Neural progenitor cell (in vitro differentiated cells): ENCODE results near the gene STEAP3.

Experiments
- EZH2 ChIP-seq: fragments of 200-600 bp; sonication (generic); IDR thresholded peaks from 2 replicates; pipeline ENCODE4 v1.6.1; 2017; ENCODE audit warnings: antibody characterized with exemption, mild to moderate bottlenecking, moderate library complexity
- TF ChIP-seq, protein P1 (sequence below): fragments of 200-600 bp; sonication (generic); IDR thresholded peaks from 2 replicates; pipeline ENCODE4 v1.5.1; 2017; ENCODE audit warnings: antibody characterized with exemption, mild to moderate bottlenecking

- TF ChIP-seq, protein P1, sequence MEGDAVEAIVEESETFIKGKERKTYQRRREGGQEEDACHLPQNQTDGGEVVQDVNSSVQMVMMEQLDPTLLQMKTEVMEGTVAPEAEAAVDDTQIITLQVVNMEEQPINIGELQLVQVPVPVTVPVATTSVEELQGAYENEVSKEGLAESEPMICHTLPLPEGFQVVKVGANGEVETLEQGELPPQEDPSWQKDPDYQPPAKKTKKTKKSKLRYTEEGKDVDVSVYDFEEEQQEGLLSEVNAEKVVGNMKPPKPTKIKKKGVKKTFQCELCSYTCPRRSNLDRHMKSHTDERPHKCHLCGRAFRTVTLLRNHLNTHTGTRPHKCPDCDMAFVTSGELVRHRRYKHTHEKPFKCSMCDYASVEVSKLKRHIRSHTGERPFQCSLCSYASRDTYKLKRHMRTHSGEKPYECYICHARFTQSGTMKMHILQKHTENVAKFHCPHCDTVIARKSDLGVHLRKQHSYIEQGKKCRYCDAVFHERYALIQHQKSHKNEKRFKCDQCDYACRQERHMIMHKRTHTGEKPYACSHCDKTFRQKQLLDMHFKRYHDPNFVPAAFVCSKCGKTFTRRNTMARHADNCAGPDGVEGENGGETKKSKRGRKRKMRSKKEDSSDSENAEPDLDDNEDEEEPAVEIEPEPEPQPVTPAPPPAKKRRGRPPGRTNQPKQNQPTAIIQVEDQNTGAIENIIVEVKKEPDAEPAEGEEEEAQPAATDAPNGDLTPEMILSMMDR = no peak
- no peak for TF ChIP-seq EZH2
These were observed 16.2 kb upstream of the STEAP3 start for GRCh38 chr2:119207447-119207846.
